NT2/D1 (cell line): Measurements from ENCODE around the gene LINC00237.

Experiments used
- SUZ12 ChIP-seq: IDR thresholded peaks from 2 replicates; pipeline ENCODE4 v1.6.1; 2011; ENCODE audit not compliant: insufficient read length, insufficient read depth; ENCODE audit errors: extremely low read depth
- YY1 ChIP-seq: IDR thresholded peaks from 2 replicates; pipeline ENCODE4 v1.6.1; 2011; ENCODE audit not compliant: insufficient read length, insufficient read depth
- ZNF274 ChIP-seq: IDR thresholded peaks from 2 replicates; pipeline ENCODE4 v1.6.1; 2011; ENCODE audit warnings: mild to moderate bottlenecking, low read depth, low read length

GRCh38 chr20:21145424-21145823 is 39.3 kb upstream of the LINC00237 start:
- no peak for TF ChIP-seq ZNF274
- TF ChIP-seq SUZ12: no peak
- TF ChIP-seq YY1: no peak
